ENCODE results near the gene IRS2.
"Not testable (repeated sequence)": the region's sequence is repeated elsewhere in the genome, so short reads cannot be mapped to it uniquely, and the experiment has no call there.

IRS2 gene

GRCh38 chr13:109734002-109734785 is 52.2 kb downstream of the IRS2 start:
- Histone ChIP-seq H3K27me3 (replicated peaks in 2 of 5; ENCODE audit: control insufficient read depth in 4 of 5, insufficient read depth in 5 of 5, low read length in 4 of 5) (no peaks in the 10 kb centered on the region), H3K4me3 (ENCODE audit: control insufficient read depth in 1 of 7, extremely low read depth in 1 of 7, insufficient read depth in 4 of 7, low read depth in 2 of 7, low read length in 6 of 7) (no peak overlapping the region), H3K36me3 (ENCODE audit: control insufficient read depth in 4 of 4, insufficient read depth in 4 of 4, low read length in 3 of 4) (no peaks in the 10 kb centered on the region), H3K27ac (ENCODE audit: insufficient read depth in 1 of 2, low read depth in 1 of 2, low read length in 2 of 2, poor library complexity in 1 of 2, severe bottlenecking in 2 of 2) (no peak overlapping the region), H3K4me1 (ENCODE audit: control extremely low read depth in 1 of 4, control insufficient read depth in 4 of 4, insufficient read depth in 4 of 4, low read length in 3 of 4) (peaks cover 0 to 22% (median 11%) of the 10 kb centered on the region in 4 experiments), H3K9me3 (ENCODE audit: control extremely low read depth in 1 of 5, control insufficient read depth in 4 of 5, insufficient read depth in 2 of 5, low read depth in 1 of 5, low read length in 4 of 5) (no peaks in the 10 kb centered on the region)
- DNase-seq, result no peak
- ChIA-PET POLR2A (interaction anchor here (0.6 kb wide), 1 partner anchor 13 kb away, joined by 5 read pairs; no protein-coding TSS in a partner anchor), CTCF (interaction anchor here (0.5 to 2.1 kb wide), 3 partner anchors 9 to 30 kb away, joined by 3 to 6 read pairs (median 3); no protein-coding TSS in a partner anchor)
- 92% methylated on average over 20 of the region's 21 CpGs for WGBS (ENCODE audit: insufficient coverage)

DNA sequence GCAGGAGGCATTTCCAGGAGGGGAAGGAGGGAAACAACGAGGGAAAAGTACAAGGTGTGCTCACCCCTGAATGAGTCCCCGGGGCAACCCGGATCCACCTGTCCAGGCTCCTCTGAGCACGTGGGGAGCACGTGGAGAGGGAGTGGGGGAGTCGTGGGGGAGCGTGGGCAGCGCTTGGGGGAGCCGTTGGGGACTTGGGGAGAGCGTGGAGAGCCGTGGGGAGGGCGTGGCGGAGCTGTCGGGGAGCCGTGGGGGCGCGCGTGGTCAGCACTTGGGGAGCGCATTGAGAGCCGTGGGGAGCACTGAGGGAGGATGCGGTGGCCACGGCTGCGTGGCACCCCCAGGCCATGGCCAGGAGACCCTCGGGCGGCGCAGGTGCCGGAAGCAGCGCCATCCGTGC is 52.8 kb downstream of the IRS2 start:
- WGBS (ENCODE audit: insufficient coverage), result 92% methylated on average over 28 of the region's 29 CpGs
- POLR2A ChIA-PET, result no interaction called here

GRCh38 chr13:109732470-109733170 is 53.8 kb downstream of the IRS2 start:
- ChIA-PET POLR2A (interaction anchor here (1.0 to 1.3 kb wide), 2 partner anchors 11 to 52 kb away, joined by 3 to 7 read pairs; no protein-coding TSS in a partner anchor), CTCF (interaction anchor here (1.5 to 1.8 kb wide), 2 partner anchors 12 to 18 kb away, joined by 5 to 6 read pairs; no protein-coding TSS in a partner anchor)
- H3K27ac ChIP-seq (ENCODE audit: insufficient read depth in 1 of 2, low read depth in 1 of 2, low read length in 2 of 2, poor library complexity in 1 of 2, severe bottlenecking in 2 of 2); H3K9me3 ChIP-seq (ENCODE audit: control extremely low read depth in 1 of 5, control insufficient read depth in 4 of 5, insufficient read depth in 2 of 5, low read depth in 1 of 5, low read length in 4 of 5); H3K4me3 ChIP-seq (ENCODE audit: control insufficient read depth in 1 of 7, extremely low read depth in 1 of 7, insufficient read depth in 4 of 7, low read depth in 2 of 7, low read length in 6 of 7); H3K27me3 ChIP-seq (replicated peaks in 2 of 5; ENCODE audit: control insufficient read depth in 4 of 5, insufficient read depth in 5 of 5, low read length in 4 of 5); DNase-seq; H3K36me3 ChIP-seq (ENCODE audit: control insufficient read depth in 4 of 4, insufficient read depth in 4 of 4, low read length in 3 of 4): not testable (repeated sequence)
- 97% methylated on average over 26 of the region's 50 CpGs for WGBS (ENCODE audit: insufficient coverage)
- peaks cover 0 to 24% (median 11%) of the 10 kb centered on the region in 4 experiments for H3K4me1 ChIP-seq (ENCODE audit: control extremely low read depth in 1 of 4, control insufficient read depth in 4 of 4, insufficient read depth in 4 of 4, low read length in 3 of 4)

More for the DNA sequence above, 52.8 kb downstream of the IRS2 start:
- Histone ChIP-seq H3K4me1 (ENCODE audit: control extremely low read depth in 1 of 4, control insufficient read depth in 4 of 4, insufficient read depth in 4 of 4, low read length in 3 of 4) (peaks cover 0 to 24% (median 11%) of the 10 kb centered on the region in 4 experiments), H3K4me3 (ENCODE audit: control insufficient read depth in 1 of 7, extremely low read depth in 1 of 7, insufficient read depth in 4 of 7, low read depth in 2 of 7, low read length in 6 of 7) (no peak overlapping the region), H3K27ac (ENCODE audit: insufficient read depth in 1 of 2, low read depth in 1 of 2, low read length in 2 of 2, poor library complexity in 1 of 2, severe bottlenecking in 2 of 2) (no peak overlapping the region), H3K36me3 (ENCODE audit: control insufficient read depth in 4 of 4, insufficient read depth in 4 of 4, low read length in 3 of 4) (no peaks in the 10 kb centered on the region), H3K9me3 (ENCODE audit: control extremely low read depth in 1 of 5, control insufficient read depth in 4 of 5, insufficient read depth in 2 of 5, low read depth in 1 of 5, low read length in 4 of 5) (no peaks in the 10 kb centered on the region), H3K27me3 (replicated peaks in 2 of 5; ENCODE audit: control insufficient read depth in 4 of 5, insufficient read depth in 5 of 5, low read length in 4 of 5) (no peaks in the 10 kb centered on the region)
- DNase-seq, result no peak
- CTCF ChIA-PET, result no interaction called here

DNA sequence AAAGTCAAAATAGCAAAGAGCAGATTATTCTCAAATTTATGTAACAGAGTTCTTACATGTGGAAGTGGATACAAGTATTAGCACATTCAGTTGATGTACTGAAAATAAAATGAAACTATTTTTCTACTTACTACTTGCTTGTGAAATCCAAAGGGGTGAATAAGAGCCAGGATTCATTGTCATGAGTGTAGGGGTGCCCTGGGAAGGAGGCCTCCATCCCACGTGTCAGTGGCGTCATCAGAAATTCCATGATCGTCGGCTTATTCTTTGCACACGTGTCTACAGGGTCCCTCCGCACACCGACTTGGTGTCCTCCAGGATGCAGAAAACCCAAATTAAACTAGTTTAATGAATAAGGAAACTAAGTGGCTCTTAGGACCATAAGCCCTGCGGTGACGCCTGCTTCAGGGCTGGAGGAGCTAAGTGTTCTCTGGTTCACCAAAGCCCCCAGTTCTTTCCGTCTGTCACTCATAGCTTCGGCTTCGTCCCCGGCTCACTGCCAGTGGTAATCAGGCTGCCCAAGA is 55.5 kb downstream of the IRS2 start:
- Histone ChIP-seq H3K9me3 (ENCODE audit: control extremely low read depth in 1 of 5, control insufficient read depth in 4 of 5, insufficient read depth in 2 of 5, low read depth in 1 of 5, low read length in 4 of 5) (no peaks in the 10 kb centered on the region), H3K27me3 (replicated peaks in 2 of 5; ENCODE audit: control insufficient read depth in 4 of 5, insufficient read depth in 5 of 5, low read length in 4 of 5) (no peaks in the 10 kb centered on the region), H3K36me3 (ENCODE audit: control insufficient read depth in 4 of 4, insufficient read depth in 4 of 4, low read length in 3 of 4) (no peaks in the 10 kb centered on the region), H3K27ac (ENCODE audit: insufficient read depth in 1 of 2, low read depth in 1 of 2, low read length in 2 of 2, poor library complexity in 1 of 2, severe bottlenecking in 2 of 2) (no peak overlapping the region), H3K4me3 (ENCODE audit: control insufficient read depth in 1 of 7, extremely low read depth in 1 of 7, insufficient read depth in 4 of 7, low read depth in 2 of 7, low read length in 6 of 7) (no peak overlapping the region), H3K4me1 (ENCODE audit: control extremely low read depth in 1 of 4, control insufficient read depth in 4 of 4, insufficient read depth in 4 of 4, low read length in 3 of 4) (peaks cover 0 to 21% (median 11%) of the 10 kb centered on the region in 4 experiments)
- ChIA-PET POLR2A (interaction anchor here (0.6 kb wide), 1 partner anchor 977 kb away, joined by 9 read pairs; no protein-coding TSS in a partner anchor), CTCF (interaction anchor here (1.5 to 1.8 kb wide), 3 partner anchors 10 to 20 kb away, joined by 5 to 6 read pairs (median 5); no protein-coding TSS in a partner anchor)
- DNase-seq, result no peak
- WGBS (ENCODE audit: insufficient coverage), result 96% methylated on average over 11 of the region's 13 CpGs

DNA sequence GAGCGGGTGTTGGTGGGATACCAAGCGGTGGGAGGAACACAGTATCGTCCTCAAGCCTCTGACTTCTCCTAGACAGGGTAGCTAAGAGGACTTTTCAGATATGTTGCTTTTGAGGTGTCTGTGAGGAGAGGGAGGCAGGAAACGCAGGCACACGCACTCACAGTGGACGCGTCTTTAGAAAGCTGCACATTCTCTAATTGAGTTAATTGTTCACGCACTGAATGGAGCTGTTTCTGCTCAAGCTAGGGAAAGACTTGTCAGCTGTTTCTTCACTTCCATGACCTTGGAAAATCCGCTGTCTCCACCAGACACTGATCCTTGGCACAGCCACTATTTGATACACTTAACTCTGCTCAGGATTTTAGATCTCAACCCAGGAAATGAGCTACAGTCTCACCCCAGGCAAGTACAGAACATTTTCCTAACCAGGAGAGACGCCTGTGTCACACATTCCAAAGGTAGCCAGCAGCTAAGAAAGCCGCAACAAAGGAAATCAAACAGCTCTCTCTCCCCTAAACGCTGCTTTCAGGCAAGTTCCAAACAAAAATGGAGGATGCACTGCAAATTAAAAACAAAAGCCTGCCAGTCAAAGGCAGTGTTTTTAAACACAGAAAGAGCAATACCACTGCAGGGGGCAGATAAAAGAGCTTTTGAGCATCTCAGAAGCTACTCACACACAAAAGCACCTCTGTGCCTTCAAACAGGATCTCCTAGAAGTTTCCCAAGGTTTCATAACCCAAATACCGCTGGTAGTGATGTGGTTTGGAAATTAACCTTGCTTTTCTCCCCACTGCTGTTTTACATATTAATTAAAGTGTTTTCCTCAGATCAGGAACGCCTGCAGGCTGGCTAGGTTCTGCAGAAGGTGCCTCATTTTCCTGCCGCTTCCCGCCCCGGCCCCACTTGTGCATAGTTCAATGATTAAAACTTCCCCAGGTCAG is 57.3 kb downstream of the IRS2 start:
- Histone ChIP-seq H3K36me3 (ENCODE audit: control insufficient read depth in 4 of 4, insufficient read depth in 4 of 4, low read length in 3 of 4) (no peaks in the 10 kb centered on the region), H3K9me3 (ENCODE audit: control extremely low read depth in 1 of 5, control insufficient read depth in 4 of 5, insufficient read depth in 2 of 5, low read depth in 1 of 5, low read length in 4 of 5) (no peaks in the 10 kb centered on the region), H3K27me3 (replicated peaks in 2 of 5; ENCODE audit: control insufficient read depth in 4 of 5, insufficient read depth in 5 of 5, low read length in 4 of 5) (no peaks in the 10 kb centered on the region), H3K4me3 (ENCODE audit: control insufficient read depth in 1 of 7, extremely low read depth in 1 of 7, insufficient read depth in 4 of 7, low read depth in 2 of 7, low read length in 6 of 7) (no peak overlapping the region), H3K4me1 (ENCODE audit: control extremely low read depth in 1 of 4, control insufficient read depth in 4 of 4, insufficient read depth in 4 of 4, low read length in 3 of 4) (peaks cover 4 to 22% (median 13%) of the 10 kb centered on the region in 4 experiments), H3K27ac (ENCODE audit: insufficient read depth in 1 of 2, low read depth in 1 of 2, low read length in 2 of 2, poor library complexity in 1 of 2, severe bottlenecking in 2 of 2) (no peak overlapping the region)
- ChIA-PET POLR2A (no interaction called here), CTCF (interaction anchor here (1.7 to 1.8 kb wide), 2 partner anchors 9 to 18 kb away, joined by 4 to 5 read pairs; no protein-coding TSS in a partner anchor)
- DNase-seq, result no peak
- 96% methylated on average over 16 of the region's 17 CpGs for WGBS (ENCODE audit: insufficient coverage)

DNA sequence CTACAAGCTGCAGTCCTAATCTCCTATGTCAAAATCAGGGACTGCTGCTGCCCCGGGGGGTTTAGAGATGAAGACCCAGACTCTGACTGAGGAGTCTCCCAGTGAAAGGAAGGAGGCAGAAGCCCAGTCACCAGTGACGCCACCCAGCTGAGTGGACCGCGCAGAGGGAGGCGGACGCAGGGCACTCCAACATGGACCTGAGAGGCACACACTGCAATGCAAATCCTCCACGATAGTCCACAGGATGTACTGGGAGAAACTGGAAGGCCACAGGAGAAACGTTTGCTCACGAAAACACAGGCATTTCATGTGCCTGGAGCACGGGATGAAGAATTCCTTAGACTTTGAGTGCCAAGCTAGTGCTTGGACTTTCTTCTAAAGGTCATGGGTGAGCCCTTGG is 58.3 kb downstream of the IRS2 start:
- Histone ChIP-seq H3K36me3 (ENCODE audit: control insufficient read depth in 4 of 4, insufficient read depth in 4 of 4, low read length in 3 of 4) (no peaks in the 10 kb centered on the region), H3K27me3 (replicated peaks in 2 of 5; ENCODE audit: control insufficient read depth in 4 of 5, insufficient read depth in 5 of 5, low read length in 4 of 5) (no peaks in the 10 kb centered on the region), H3K4me1 (ENCODE audit: control extremely low read depth in 1 of 4, control insufficient read depth in 4 of 4, insufficient read depth in 4 of 4, low read length in 3 of 4) (peaks cover 4 to 22% (median 13%) of the 10 kb centered on the region in 4 experiments), H3K4me3 (ENCODE audit: control insufficient read depth in 1 of 7, extremely low read depth in 1 of 7, insufficient read depth in 4 of 7, low read depth in 2 of 7, low read length in 6 of 7) (no peak overlapping the region), H3K9me3 (ENCODE audit: control extremely low read depth in 1 of 5, control insufficient read depth in 4 of 5, insufficient read depth in 2 of 5, low read depth in 1 of 5, low read length in 4 of 5) (no peaks in the 10 kb centered on the region), H3K27ac (ENCODE audit: insufficient read depth in 1 of 2, low read depth in 1 of 2, low read length in 2 of 2, poor library complexity in 1 of 2, severe bottlenecking in 2 of 2) (no peak overlapping the region)
- CTCF ChIA-PET, result interaction anchor here (1.8 kb wide), 1 partner anchor 8 kb away, joined by 4 read pairs; no protein-coding TSS in a partner anchor
- no peak for DNase-seq
- POLR2A ChIA-PET, result no interaction called here
- WGBS (ENCODE audit: insufficient coverage), result over 99% methylated on average over 10 of the region's 10 CpGs

All from common myeloid progenitor, CD34-positive (primary cell).